H7 (cell line): ENCODE results near the gene LRRK1. TPM values are rescaled to one million over a fixed set of nuclear protein-coding genes. Genes with fewer than 3 reads are reported as not detected.

Source experiments
- DNase-seq: peaks from one replicate; pipeline ENCODE4 v3.0.0; 2012
- H3K27me3 ChIP-seq: 2 replicates; pipeline ENCODE4 v1.6.0; 2011; ENCODE audit warnings: mild to moderate bottlenecking, low read length; ENCODE audit not compliant: control insufficient read depth, insufficient read depth
- H3K36me3 ChIP-seq: replicated peaks from 2 replicates; pipeline ENCODE4 v1.5.1; 2011; ENCODE audit warnings: low read length; ENCODE audit not compliant: control insufficient read depth, insufficient read depth
- H3K4me3 ChIP-seq: 2 replicates; pipeline ENCODE4 v1.5.1; 2011; ENCODE audit warnings: low read depth, mild to moderate bottlenecking, control low read depth, low read length, moderate library complexity; ENCODE audit not compliant: insufficient read depth
- total RNA-seq: library from RNA; depleted of rRNA; stranded (reverse); fragments of >200 nt; shearing (Covaris generic); gene quantifications from 2 replicates; pipeline ENCODE4 v1.2.3, GENCODE V29; 2014

LRRK1 gene
- total RNA-seq, 1 experiment from 2014 or later, result 3.3 TPM

GRCh38 chr15:100898152-100898490 is 21.0 kb upstream of the LRRK1 start:
- no peak for DNase-seq
- no peak overlapping the region for H3K4me3 ChIP-seq
- H3K36me3 ChIP-seq, result no peaks in the 10 kb centered on the region; the same call in 1 of the 2 replicates
- no peaks in the 10 kb centered on the region for H3K27me3 ChIP-seq

GRCh38 chr15:100898661-100899462 is 20.3 kb upstream of the LRRK1 start:
- Histone ChIP-seq H3K36me3 (no peaks in the 10 kb centered on the region; the same call in none of the 2 replicates), H3K27me3 (no peaks in the 10 kb centered on the region), H3K4me3 (no peak overlapping the region)
- DNase-seq, result no peak

- Histone ChIP-seq H3K36me3 (no peaks in the 10 kb centered on the region; the same call in none of the 2 replicates), H3K4me3 (no peak overlapping the region), H3K27me3 (no peaks in the 10 kb centered on the region)
- DNase-seq, result no peak
These were observed 19.6 kb upstream of the LRRK1 start for GRCh38 chr15:100899601-100900000.

GRCh38 chr15:100900136-100900794 is 18.9 kb upstream of the LRRK1 start:
- Histone ChIP-seq H3K36me3 (no peaks in the 10 kb centered on the region; the same call in none of the 2 replicates), H3K27me3 (no peaks in the 10 kb centered on the region), H3K4me3 (no peak overlapping the region)
- DNase-seq, result no peak

GRCh38 chr15:100900795-100901169 is 18.4 kb upstream of the LRRK1 start:
- no peak for DNase-seq
- Histone ChIP-seq H3K27me3 (no peaks in the 10 kb centered on the region), H3K4me3 (no peak overlapping the region), H3K36me3 (no peaks in the 10 kb centered on the region; the same call in none of the 2 replicates)

- Histone ChIP-seq H3K36me3 (no peaks in the 10 kb centered on the region; the same call in none of the 2 replicates), H3K27me3 (no peaks in the 10 kb centered on the region), H3K4me3 (no peak overlapping the region)
- DNase-seq, result no peak
These were observed 17.9 kb upstream of the LRRK1 start for GRCh38 chr15:100901296-100901695.

GRCh38 chr15:100901702-100902435 is 17.3 kb upstream of the LRRK1 start:
- DNase-seq, result no peak
- Histone ChIP-seq H3K4me3 (no peak overlapping the region), H3K27me3 (no peaks in the 10 kb centered on the region)

GRCh38 chr15:100902436-100903167 is 16.6 kb upstream of the LRRK1 start:
- DNase-seq, result no peak

More at GRCh38 chr15:100901702-100902435, 17.3 kb upstream of the LRRK1 start:
- no peaks in the 10 kb centered on the region; the same call in none of the 2 replicates for H3K36me3 ChIP-seq

GRCh38 chr15:100903168-100903554 is 16.0 kb upstream of the LRRK1 start:
- Histone ChIP-seq H3K36me3 (no peaks in the 10 kb centered on the region; the same call in none of the 2 replicates), H3K4me3 (no peak overlapping the region), H3K27me3 (no peaks in the 10 kb centered on the region)
- no peak for DNase-seq

More at GRCh38 chr15:100902436-100903167, 16.6 kb upstream of the LRRK1 start:
- H3K27me3 ChIP-seq, result no peaks in the 10 kb centered on the region
- H3K36me3 ChIP-seq, result no peaks in the 10 kb centered on the region; the same call in none of the 2 replicates
- H3K4me3 ChIP-seq, result no peak overlapping the region

- Histone ChIP-seq H3K36me3 (peaks cover 1% of the 10 kb centered on the region; the same call in 1 of the 2 replicates), H3K27me3 (no peaks in the 10 kb centered on the region), H3K4me3 (no peak overlapping the region)
- peak; percentile 63 for DNase-seq
These were observed 13.3 kb upstream of the LRRK1 start for GRCh38 chr15:100905850-100906249.

- Histone ChIP-seq H3K4me3 (no peak overlapping the region), H3K36me3 (peaks cover 1% of the 10 kb centered on the region; the same call in 1 of the 2 replicates), H3K27me3 (no peaks in the 10 kb centered on the region)
- peak; percentile 24 for DNase-seq
These were observed 10.7 kb upstream of the LRRK1 start for GRCh38 chr15:100908466-100908865.

- peaks cover 3% of the 10 kb centered on the region; the same call in 1 of the 2 replicates for H3K36me3 ChIP-seq
- peak; percentile 22 for DNase-seq
- no peaks in the 10 kb centered on the region for H3K27me3 ChIP-seq
- H3K4me3 ChIP-seq, result no peak overlapping the region
These were observed 9.6 kb upstream of the LRRK1 start for GRCh38 chr15:100909565-100909964.

GRCh38 chr15:100909989-100910955 is 8.9 kb upstream of the LRRK1 start:
- peak; percentile 61 for DNase-seq
- Histone ChIP-seq H3K27me3 (no peaks in the 10 kb centered on the region), H3K4me3 (no peak overlapping the region), H3K36me3 (peaks cover 3% of the 10 kb centered on the region; the same call in 1 of the 2 replicates)
